ENCODE measurements around the gene MSL3.

DNA sequence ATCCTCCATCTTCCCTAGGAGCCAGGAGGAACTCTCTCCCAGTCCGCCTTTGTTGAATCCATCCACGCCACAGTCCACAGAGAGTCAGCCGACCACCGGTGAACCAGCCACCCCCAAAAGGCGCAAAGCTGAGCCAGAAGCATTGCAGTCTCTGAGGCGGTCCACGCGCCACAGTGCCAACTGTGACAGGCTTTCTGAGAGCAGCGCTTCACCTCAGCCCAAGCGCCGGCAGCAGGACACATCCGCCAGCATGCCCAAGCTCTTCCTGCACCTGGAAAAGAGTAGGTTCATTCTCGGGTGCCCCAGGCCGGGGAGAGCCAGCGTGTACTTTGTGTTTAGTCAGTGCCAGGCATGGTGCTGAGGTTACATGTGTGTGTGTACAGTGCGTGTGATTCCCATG lies 7.4 kb downstream of the MSL3 start:
- TF ChIP-seq JUN (IDR thresholded peaks at IDR 0.05; ENCODE audit: low read depth, low read length) (no peak), SP4 (IDR thresholded peaks at IDR 0.05; ENCODE audit: low read length) (no peak), GTF2F1 (IDR thresholded peaks at IDR 0.05; ENCODE audit: borderline replicate concordance, low read depth, low read length) (no peak), BCL11A (IDR thresholded peaks at IDR 0.05; ENCODE audit: low read depth in 2 of 2, low read length in 2 of 2) (no peak), CREB1 (IDR thresholded peaks at IDR 0.05) (no peak), POLR2A (IDR thresholded peaks at IDR 0.05; ENCODE audit: control extremely low read depth in 1 of 2, low read depth in 2 of 2, low read length in 2 of 2) (no peak)
- TF ChIP-seq, protein P1, sequence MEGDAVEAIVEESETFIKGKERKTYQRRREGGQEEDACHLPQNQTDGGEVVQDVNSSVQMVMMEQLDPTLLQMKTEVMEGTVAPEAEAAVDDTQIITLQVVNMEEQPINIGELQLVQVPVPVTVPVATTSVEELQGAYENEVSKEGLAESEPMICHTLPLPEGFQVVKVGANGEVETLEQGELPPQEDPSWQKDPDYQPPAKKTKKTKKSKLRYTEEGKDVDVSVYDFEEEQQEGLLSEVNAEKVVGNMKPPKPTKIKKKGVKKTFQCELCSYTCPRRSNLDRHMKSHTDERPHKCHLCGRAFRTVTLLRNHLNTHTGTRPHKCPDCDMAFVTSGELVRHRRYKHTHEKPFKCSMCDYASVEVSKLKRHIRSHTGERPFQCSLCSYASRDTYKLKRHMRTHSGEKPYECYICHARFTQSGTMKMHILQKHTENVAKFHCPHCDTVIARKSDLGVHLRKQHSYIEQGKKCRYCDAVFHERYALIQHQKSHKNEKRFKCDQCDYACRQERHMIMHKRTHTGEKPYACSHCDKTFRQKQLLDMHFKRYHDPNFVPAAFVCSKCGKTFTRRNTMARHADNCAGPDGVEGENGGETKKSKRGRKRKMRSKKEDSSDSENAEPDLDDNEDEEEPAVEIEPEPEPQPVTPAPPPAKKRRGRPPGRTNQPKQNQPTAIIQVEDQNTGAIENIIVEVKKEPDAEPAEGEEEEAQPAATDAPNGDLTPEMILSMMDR (IDR thresholded peaks at IDR 0.05; ENCODE audit: control extremely low read depth in 1 of 3, insufficient read depth in 1 of 3, low read depth in 1 of 3, low read length in 3 of 3) = no peak

All from H1 (cell line).